Activated effector memory CD4-positive, alpha-beta T cell treated with Interleukin-2 at 50 U/mL for 16 hours (primary cell): Measurements from ENCODE around the gene PLEKHJ1.

Experiments used
- DNase-seq: peaks from one replicate; pipeline ENCODE4 v3.0.0-alpha.2; 2020

Gene PLEKHJ1

GRCh38 chr19:2195361-2195760, 40.8 kb downstream of the PLEKHJ1 start:
- DNase-seq, result no peak

- DNase-seq, result no peak
Observed at GRCh38 chr19:2194513-2195078, 41.5 kb downstream of the PLEKHJ1 start.

- no peak for DNase-seq
Observed at GRCh38 chr19:2193807-2194206, 42.3 kb downstream of the PLEKHJ1 start.

- no peak for DNase-seq
Observed at GRCh38 chr19:2192862-2193261, 43.3 kb downstream of the PLEKHJ1 start.

- DNase-seq, result no peak
Observed at GRCh38 chr19:2191456-2192310, 44.4 kb downstream of the PLEKHJ1 start.

- no peak for DNase-seq
Observed at GRCh38 chr19:2190848-2191455, 45.2 kb downstream of the PLEKHJ1 start.

GRCh38 chr19:2189880-2190279, 46.2 kb downstream of the PLEKHJ1 start:
- no peak for DNase-seq

- no peak for DNase-seq
Observed at GRCh38 chr19:2188708-2189385, 47.3 kb downstream of the PLEKHJ1 start.

GRCh38 chr19:2187159-2187558, 49.0 kb downstream of the PLEKHJ1 start:
- DNase-seq, result no peak

- DNase-seq, result no peak
Observed at GRCh38 chr19:2186071-2186846, 49.9 kb downstream of the PLEKHJ1 start.

- no peak for DNase-seq
Observed at GRCh38 chr19:2185734-2186070, 50.4 kb downstream of the PLEKHJ1 start.

- no peak for DNase-seq
Observed at GRCh38 chr19:2184422-2184975, 51.6 kb downstream of the PLEKHJ1 start.
